HUES48 (cell line): ENCODE measurements around the gene SMPD4.
A peak's percentile ranks its signal among the peaks of the same experiment; 100 is the strongest.
"Not testable (repeated sequence)": the region's sequence is repeated elsewhere in the genome, so short reads cannot be mapped to it uniquely, and the experiment has no call there.

ENCODE experiments used
- H3K27ac ChIP-seq: one replicate; pipeline ENCODE4 v1.7.0; 2013; ENCODE audit warnings: low read depth, low read length, inconsistent platforms
- H3K27me3 ChIP-seq: 2 replicates; pipeline ENCODE4 v1.6.1; 2013; ENCODE audit warnings: mild to moderate bottlenecking, low read length; ENCODE audit not compliant: control insufficient read depth, insufficient read depth
- H3K36me3 ChIP-seq: 2 replicates; pipeline ENCODE4 v1.6.1; 2013; ENCODE audit warnings: low read length; ENCODE audit not compliant: control insufficient read depth, insufficient read depth
- H3K4me1 ChIP-seq: 2 replicates; pipeline ENCODE4 v1.6.1; 2013; ENCODE audit warnings: mild to moderate bottlenecking, low read length; ENCODE audit not compliant: control insufficient read depth, insufficient read depth
- H3K4me3 ChIP-seq: 2 replicates; pipeline ENCODE4 v1.5.1; 2013; ENCODE audit warnings: mild to moderate bottlenecking, low read depth, low read length
- H3K9ac ChIP-seq: 2 replicates; pipeline ENCODE4 v1.6.1; 2013; ENCODE audit warnings: mild to moderate bottlenecking, low read depth, low read length, moderate library complexity
- H3K9me3 ChIP-seq: 2 replicates; pipeline ENCODE4 v1.6.1; 2013; ENCODE audit warnings: low read length; ENCODE audit not compliant: control insufficient read depth, insufficient read depth

The SMPD4 gene

GRCh38 chr2:130145006-130145414 is 36.4 kb downstream of the SMPD4 start, which contains the start of gene CCDC74B:
Gene CCDC74B, minus strand, starts transcription at chr2:130145112. Its CDS starts 116 bp downstream, at chr2:130144996.
- H3K27me3 ChIP-seq, H3K9me3 ChIP-seq, H3K9ac ChIP-seq, H3K36me3 ChIP-seq, H3K27ac ChIP-seq, H3K4me1 ChIP-seq: not testable (repeated sequence)
- peak within 1 kb of the TSS; percentile 57 for H3K4me3 ChIP-seq

DNA sequence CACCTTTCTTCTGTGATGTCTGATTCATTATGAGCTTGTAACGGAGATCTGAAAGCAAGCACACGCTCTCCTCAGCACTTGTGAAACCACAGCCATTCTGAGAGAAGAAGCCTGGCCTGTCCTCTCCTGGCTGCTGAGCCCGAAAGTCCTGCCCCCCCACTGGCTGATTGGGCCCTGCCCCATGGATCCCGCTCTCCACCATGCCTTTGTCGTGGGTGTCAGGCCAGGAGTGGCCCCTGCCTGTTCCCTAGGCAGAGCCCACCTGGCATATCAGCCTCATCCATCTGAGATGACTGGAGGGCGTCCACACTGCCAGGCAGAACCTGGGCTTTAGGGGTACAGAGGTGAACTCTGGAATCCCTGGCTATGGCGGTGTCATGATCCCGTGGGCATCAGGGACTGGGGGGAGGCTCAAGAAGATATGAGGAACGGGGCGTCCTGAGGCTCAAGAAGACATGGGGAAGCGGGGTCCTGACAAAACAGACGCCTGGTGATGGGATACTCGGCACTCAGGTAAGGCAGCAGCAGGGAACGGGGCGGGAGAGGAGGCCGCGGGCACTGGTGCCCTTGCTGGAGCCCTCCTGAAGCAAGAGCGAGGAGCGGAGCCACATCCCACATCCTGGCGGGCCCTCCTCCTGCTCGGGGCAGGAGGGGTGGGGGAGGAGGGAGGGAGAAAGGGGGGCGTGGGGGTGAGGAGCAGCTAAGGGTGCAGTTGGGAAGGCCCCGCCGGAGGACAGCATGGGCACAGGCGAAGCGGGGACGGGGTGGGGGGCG is 37.9 kb downstream of the SMPD4 start:
- not testable (repeated sequence) for H3K9ac ChIP-seq, H3K36me3 ChIP-seq, H3K27ac ChIP-seq, H3K9me3 ChIP-seq, H3K4me1 ChIP-seq, H3K27me3 ChIP-seq
- peak overlapping the region; percentile 40; the same call in 1 of the 2 replicates for H3K4me3 ChIP-seq

DNA sequence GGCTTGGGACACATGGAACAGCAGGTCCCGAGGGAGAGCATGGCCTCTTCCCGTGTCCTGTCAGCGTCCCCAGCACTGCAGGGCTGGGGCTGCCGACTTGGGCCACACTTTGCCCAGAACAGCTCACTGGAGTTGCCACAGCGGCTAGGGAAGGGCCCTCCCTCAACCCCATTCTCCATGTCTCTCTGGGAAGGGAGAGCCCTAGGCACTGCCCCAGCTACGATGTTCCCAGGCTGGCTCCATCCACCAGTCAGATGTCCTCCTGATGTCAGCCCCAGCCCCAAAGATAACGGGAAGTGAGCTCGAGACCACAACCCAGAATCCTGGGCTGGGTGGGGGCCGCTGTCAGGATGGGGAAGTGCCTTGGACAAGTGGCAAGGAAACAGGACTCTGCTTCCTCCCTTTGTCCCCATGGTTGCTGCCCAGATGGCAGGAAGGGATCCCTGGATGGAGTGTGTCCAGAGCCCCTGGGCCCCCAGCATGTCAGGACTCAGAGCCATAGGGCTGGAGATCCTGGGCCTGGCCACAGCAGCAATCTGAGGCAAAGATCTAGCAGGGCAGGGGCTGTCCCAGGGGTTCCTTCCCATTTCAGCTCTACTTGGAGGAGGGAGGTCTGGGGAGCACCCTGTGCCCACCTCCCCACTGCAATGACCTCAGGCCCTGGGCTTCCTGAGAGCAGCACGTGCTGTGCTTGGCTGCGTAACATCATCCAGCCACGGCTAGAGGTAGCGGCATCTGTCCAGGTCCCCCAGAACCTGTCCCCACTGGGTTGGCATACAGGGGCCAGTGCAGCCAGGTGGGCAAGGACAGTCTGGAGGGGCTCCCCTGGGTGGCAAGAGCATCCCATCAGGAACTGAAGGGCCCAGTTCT is 38.8 kb downstream of the SMPD4 start:
- H3K27me3 ChIP-seq, H3K36me3 ChIP-seq, H3K9ac ChIP-seq, H3K4me3 ChIP-seq, H3K27ac ChIP-seq, H3K9me3 ChIP-seq, H3K4me1 ChIP-seq: not testable (repeated sequence)

DNA sequence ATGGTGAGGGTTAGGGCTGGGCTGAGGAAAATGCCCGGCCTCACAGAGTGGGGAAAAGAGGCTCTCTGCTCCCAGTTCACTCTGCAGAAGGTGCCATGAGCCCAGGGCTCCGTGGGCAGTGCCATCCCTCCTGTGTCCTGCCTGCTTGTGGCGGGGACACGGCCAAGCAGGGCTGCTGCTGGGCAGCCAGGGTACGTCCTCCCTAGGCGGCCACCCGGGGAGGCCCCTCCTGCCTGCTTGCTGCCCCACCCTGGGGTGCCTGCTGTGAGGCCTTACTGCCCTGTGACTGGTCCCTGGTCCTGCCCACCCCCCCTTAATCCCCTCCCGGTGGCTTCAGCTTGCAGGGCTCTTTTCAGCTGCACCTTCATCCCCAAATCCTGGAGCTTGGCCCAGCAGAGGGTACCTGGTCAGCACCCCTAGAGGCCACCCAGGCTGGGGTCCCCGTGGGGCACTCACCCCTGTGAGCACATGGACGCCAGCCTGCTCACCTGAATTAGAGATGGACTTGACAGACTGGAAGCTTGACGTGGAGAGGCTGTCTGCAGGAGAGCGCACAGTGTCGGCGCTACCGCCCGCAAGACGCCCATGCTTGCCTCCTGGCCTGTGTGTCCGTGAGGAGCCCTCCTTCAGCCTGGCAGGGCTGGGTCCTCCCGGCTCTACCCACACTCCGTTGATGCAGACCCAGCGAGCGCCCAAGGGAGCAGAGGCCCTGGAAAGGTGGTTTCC is 39.6 kb downstream of the SMPD4 start:
- H3K9me3 ChIP-seq, H3K27ac ChIP-seq, H3K27me3 ChIP-seq, H3K4me3 ChIP-seq, H3K36me3 ChIP-seq, H3K4me1 ChIP-seq, H3K9ac ChIP-seq: not testable (repeated sequence)

GRCh38 chr2:130141002-130141401 is 40.4 kb downstream of the SMPD4 start:
- not testable (repeated sequence) for H3K27me3 ChIP-seq, H3K27ac ChIP-seq, H3K4me3 ChIP-seq

DNA sequence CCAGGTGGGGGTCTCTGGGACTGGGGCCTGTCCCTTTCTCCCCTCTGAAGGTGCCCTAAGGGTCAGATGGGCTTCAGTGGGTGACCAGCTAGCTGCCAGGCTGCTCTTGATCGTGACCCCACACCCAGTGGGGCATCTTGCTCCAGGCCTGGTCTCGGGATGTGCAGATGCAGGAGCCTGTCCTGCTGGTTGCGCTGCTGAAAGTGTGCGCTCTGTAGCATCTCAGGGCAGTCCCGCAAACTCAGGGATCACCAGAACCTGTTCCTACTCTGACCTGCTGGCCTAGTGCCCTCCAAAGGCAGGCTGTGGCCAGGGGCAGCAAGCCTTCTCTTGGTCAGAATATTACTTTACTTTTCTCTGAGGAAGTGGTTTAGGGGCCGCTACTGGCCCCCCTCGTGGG is 40.9 kb downstream of the SMPD4 start:
- H3K27me3 ChIP-seq, H3K36me3 ChIP-seq, H3K9ac ChIP-seq, H3K27ac ChIP-seq, H3K4me1 ChIP-seq, H3K4me3 ChIP-seq, H3K9me3 ChIP-seq: not testable (repeated sequence)

More at GRCh38 chr2:130141002-130141401, 40.4 kb downstream of the SMPD4 start:
- H3K9me3 ChIP-seq, H3K4me1 ChIP-seq, H3K9ac ChIP-seq, H3K36me3 ChIP-seq: not testable (repeated sequence)

DNA sequence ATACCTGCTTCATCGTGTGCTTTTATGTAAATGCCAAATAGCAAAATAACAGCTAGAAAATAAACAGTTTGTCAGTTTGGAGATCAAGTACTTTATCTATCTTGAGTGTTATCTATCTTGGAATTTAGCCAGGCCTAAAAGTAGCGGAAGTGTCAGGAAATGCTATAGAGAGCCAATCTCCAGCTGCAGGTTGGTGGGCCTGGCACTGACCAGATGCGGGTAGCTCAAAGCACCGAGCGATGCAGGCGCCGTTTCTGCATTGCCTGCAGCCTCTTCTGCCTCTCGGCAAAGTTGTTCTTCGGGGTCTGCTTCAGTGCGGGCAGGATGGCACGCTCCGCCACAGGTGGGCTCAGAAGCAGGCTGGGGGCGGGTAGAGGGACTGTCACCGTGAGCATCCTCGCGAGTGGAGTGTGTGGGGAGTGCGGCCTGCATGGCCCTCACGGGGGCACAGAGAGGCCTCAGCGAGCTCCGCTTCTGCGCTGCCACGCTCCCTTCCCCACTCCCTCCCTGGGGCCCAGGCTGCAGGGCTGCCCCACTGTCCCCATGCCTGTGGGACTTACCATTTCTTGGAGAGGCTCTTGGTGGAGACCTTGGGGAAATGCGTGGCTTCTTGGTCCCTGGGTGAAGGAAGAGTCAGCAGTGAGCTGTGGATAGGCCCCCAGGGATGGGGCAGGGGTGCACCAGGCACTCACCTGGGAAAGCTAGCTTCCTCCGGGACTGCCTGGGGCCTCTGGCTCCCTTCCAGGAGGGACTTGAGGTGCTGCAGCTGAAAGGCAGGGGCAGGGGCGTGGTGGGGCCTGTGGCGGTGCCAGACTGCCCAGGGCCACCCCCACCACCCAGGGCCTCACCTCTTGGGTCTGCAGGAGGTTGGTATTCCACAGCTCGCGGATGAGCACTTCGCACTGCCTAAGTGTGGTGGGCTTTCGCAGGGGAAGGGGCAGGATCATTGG is 41.8 kb downstream of the SMPD4 start:
- H3K27me3 ChIP-seq, H3K9ac ChIP-seq, H3K4me1 ChIP-seq, H3K36me3 ChIP-seq, H3K27ac ChIP-seq, H3K9me3 ChIP-seq, H3K4me3 ChIP-seq: not testable (repeated sequence)

DNA sequence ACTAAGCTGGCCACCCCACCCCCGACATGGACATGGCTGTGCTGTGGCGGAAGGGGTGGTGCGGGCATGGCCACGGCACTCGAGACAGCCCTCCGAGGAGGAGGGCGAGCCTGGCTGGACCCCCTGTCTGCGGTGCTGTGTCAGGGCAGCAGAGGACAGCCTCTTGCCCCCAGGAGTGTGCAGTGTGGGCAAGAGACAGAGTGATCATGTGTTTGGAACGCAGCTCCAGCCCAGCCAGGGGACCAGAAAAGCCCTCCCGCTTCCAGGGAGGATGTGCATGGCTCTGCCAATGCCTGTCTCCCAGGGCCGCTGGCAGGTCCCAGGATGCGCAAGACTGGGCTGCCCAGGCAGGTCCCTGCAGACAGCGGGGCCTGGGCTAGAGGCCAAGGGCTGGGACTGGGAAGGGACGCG is 42.6 kb downstream of the SMPD4 start:
- not testable (repeated sequence) for H3K36me3 ChIP-seq, H3K27me3 ChIP-seq, H3K4me3 ChIP-seq, H3K9me3 ChIP-seq, H3K27ac ChIP-seq, H3K4me1 ChIP-seq, H3K9ac ChIP-seq

DNA sequence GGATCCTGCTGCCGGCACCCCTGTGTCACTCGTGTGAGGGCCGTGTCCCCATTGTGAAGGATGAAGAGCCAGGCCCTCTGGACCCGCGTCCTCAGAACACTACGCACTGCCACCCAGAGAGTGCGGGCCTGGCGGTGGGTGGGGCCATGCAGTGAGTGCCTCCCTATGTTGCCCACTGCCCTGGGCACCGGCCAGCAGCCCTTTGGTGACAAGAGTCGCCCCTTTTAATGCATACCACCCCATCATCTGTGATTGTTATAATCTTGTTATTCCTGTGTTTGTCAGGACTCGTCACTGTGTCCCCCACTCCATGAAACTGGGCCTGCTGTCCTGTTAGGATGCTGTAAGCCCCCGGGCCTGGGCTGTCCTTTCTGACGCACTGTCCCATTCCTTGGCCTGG is 43.1 kb downstream of the SMPD4 start:
- not testable (repeated sequence) for H3K4me3 ChIP-seq, H3K36me3 ChIP-seq, H3K9ac ChIP-seq, H3K27me3 ChIP-seq, H3K4me1 ChIP-seq, H3K27ac ChIP-seq, H3K9me3 ChIP-seq

DNA sequence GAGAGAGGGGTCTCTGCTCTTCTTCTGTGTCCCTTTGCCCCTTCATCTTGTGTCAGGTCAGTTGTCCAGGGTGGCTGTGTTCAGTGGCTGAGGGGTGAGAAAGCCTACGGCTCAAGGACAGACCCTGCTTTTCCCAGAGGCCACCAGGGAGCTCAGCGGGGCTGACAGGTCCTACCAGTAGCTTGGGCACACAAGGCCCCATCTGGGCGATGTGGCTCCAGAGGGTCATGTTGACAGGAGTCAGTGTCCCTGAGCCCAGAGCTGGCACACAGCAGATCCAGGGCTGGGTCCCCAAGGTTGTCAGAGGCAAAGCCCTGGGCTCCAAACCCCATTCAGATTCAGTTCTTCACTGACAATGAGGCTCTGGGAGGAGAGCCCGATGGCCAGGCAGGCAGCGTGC is 44.3 kb downstream of the SMPD4 start:
- H3K9ac ChIP-seq, H3K4me3 ChIP-seq, H3K4me1 ChIP-seq, H3K36me3 ChIP-seq, H3K9me3 ChIP-seq, H3K27ac ChIP-seq, H3K27me3 ChIP-seq: not testable (repeated sequence)
